A549 treated with GW870086 at 1 μM for 4 hours (cell line): ENCODE measurements around the gene CCDC57. TPM values are rescaled to one million over a fixed set of nuclear protein-coding genes. Genes with fewer than 3 reads are reported as not detected.

Experiments
- total RNA-seq: library from RNA; stranded (reverse); fragments of 200-300 nt; extraction: Qiagen RNA extraction; gene quantifications from 5 replicates; pipeline ENCODE4 v1.2.3, GENCODE V29; 2022; ENCODE audit warnings: low read depth

Gene CCDC57, protein sequence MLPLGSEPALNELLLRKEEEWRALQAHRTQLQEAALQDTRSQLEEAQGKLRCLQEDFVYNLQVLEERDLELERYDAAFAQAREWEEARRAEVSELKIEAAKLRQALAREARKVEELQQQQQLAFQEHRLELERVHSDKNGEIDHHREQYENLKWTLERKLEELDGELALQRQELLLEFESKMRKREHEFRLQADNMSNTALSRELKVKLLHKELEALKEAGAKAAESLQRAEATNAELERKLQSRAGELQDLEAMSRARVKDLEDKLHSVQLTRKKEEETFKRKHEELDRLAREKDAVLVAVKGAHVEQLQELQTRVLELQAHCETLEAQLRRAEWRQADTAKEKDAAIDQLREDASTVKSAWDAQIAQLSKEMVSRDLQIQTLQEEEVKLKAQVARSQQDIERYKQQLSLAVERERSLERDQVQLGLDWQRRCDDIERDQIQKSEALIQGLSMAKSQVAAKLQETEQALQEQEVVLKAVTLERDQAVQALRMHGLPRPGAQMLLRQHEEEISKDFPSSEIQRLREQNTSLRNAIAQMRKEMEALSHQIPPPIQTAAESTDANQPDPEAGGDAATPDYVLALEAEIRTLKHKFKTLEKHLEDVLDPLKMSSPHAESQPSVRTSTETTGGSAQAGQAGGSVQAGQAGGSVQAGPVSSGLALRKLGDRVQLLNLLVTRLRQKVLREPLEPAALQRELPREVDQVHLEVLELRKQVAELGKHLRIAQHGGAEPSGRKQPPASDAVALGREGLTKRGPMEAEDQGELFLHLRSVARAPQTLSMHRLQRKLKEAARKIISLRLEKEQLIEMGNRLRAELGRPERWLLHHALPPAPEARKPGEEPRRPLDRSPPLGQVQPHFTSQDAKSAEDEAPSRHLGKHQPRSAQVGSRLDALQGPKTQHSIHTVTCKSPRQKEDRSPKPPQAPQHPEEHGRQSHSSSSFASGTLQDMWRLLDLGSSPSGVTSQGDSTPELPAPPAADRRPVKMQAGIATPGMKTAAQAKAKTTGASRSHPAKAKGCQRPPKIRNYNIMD
- 21.3 to 30.1 TPM (median 28.8 TPM) in 5 replicates for total RNA-seq

DNA sequence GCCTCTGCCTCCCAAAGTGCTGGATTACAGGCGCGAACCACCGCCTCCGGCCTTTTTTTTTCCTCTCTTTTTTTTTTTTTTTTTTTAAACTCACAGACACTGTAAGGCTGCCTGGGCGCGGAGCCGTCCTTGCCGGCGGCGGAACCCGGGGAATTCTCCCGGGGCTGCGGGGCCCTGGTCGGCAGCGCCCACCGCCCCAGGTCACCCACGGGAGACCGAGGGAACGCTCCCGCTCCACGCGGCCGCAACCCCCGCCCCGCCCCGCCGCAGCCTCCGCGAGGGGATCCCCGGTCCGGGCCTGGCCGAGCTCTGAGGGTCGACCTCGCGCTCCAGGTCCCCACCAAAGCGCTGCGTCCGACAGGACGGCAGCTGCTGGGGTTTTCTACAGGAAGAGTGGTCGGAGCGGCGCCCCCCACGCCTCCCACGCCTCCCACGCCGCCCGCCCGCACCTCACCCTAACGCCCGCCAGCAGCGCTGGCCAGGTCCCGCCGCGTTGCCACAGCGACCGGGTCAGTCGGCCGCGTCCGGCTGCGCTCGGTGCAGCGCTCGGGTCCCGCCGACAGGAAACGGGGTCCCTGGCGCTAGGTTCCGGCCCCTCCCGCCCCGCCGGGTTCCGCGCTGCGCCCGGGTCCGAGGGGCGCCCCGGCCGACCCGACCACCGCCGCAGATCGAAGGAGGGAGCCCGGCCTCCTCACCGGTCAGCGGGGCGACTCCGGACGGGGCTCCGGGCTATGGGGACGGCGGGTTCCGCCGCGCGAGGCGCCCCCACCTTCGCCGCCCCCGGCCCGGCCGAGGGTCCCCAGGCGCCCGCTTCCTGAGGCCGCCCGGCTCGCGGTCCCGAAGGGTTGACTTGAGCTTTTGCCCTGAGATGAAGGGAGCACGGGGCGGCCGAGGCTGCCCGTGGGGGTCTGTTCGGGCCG lies at the start of gene CCDC57:
Gene CCDC57 (minus strand): TSS at position 512 of the 920 bp plus-strand sequence. CDS start 10,898 bp downstream, outside the sequence.

DNA sequence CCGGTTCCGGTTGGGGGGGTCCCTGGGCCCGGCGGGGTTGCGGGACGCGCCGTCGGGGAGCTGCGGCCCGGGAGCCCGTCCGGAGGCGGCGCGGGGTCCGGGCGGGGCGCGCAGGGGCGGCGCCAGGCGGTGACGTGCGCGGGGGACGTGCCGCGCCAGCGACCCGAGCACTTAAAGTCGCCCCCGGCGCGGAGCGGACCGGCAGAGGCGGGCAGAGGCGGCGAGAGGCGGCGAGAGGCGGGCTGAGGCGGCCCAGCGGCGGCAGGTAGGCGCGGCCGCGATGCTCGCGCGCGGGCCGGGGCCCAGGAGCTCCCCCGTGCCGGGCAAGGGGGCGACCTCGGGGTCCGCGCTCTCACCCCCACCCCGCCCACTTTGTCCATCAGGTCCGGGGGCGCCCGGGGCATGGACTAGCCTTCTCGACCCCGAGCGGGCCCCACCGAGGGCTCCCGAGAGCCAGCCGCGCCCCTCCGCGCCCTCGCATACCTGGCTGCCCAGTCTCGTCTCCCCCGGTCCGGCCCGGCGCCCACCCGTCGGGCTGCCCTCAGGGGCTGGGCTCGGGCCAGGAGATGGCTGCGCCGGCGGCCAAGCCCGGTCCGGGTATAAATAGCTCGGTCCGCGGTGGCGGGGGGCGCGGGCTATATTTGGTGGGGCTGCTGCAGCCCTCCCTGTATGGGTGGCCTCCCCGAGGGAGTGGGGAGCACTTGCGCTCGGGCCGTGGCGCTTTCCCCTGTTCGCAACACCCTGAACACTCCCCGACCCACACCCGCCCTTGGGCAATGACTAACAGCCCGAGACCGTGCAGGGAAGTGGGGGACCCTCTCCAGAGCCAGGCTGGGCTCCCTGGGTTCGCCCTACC lies 16.4 kb upstream of the CCDC57 start, which contains the start of gene SLC16A3:
Gene SLC16A3 (plus strand): TSS at position 201 of the 856 bp plus-strand sequence. CDS start 6,967 bp downstream, outside the sequence.

GRCh38 chr17:82098169-82098938 lies 114.3 kb downstream of the CCDC57 start, which contains the start of gene FASN:
FASN (minus strand) TSS chr17:82098236; CDS start chr17:82096445, 1,791 bp downstream.

DNA sequence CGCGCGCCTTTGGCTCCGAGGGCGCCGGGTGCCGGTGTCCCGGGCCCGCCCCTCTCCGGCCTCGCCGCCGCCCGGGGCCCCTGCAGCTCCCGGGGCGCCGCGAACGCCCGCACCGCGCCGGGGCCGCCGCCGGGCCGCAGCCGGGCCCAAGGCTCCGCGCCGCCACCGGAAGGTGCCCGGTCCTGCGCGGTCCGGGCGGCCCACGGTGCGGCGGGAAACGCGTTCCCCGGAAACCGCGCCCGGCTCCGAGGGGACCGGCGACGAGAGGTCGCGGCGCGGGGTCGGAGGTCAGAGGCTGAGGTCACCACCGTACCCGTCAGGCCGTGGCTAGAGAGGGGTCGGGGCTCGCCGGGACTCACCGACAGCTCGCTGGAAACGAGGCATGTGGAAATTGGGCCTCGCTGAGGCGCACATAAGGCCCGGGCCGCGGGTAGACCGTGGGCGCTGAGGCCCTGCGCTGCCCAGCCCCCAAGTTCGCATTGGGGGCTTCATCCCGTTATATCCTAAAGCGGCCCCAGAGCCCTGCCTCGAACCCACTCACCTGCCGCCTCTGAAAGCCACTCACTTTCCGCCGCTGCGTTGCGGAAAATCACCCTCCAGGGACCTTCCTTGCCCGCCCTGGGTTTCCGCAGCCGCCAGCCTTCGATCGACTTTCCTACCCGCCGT lies 146.9 kb downstream of the CCDC57 start, which contains the start of gene DUS1L:
Gene DUS1L (minus strand): TSS at position 167 of the 666 bp plus-strand sequence. CDS start 745 bp downstream, outside the sequence.

DNA sequence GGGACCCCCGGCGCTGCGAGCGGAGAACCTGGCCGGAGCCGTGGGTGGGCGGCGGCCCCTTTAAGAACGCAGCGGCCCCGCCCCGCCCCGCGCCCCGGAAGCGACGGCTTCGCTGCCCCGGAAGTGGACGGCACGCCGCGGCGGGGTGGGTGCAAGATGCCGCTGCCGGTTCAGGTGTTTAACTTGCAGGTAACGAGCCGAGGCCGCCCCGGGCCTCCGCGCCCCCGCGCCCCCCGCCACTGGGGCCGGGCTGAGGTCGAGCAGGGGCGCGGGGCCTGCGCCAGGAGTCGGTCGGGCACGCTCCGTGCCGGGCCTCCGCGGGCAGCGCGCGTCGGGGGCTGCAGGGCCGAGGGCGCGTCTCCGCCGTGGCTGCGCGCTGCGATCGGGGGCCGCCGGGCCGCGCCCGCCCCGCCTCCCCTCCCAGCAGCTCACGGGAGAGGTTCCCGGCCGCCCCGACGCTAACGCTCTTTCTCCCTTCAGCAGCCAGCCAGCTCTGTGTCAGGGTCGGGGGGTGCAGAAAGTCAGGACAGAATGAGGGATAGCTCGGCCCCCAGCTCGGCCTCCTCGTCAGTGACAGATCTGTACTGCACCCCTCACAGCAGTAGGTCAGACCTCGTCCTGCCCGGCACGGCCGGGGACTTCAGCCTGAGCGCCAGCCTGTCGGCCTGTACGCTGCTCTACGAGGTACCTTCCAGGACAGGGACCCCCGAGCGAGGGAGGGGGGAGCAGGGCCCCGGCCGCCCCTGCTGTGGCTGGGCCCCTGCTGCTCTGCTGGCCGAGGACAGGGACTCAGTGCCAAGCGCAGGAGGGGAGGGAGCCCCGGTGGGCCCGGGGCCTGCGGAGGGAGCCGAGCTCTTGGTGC lies 160.6 kb downstream of the CCDC57 start, which contains the start of the genes GPS1 and RFNG:
Gene GPS1 (plus strand): TSS at position 123 of the 862 bp plus-strand sequence. CDS start 34 bp downstream, at position 157.
Gene RFNG (minus strand): TSS at position 36 of the 862 bp plus-strand sequence. CDS start 45 bp downstream, outside the sequence.

Other genes with a start within 250 kb of the CCDC57 start
- 23.0 to 34.0 TPM (median 26.5 TPM) in 5 replicates for gene ASPSCR1, start 235.2 kb downstream of the CCDC57 start, total RNA-seq
- gene CENPX, start 190.0 kb downstream of the CCDC57 start, total RNA-seq, result 155 to 212 TPM (median 190 TPM) in 5 replicates
- 9.7 to 15.3 TPM (median 13.6 TPM) in 5 replicates for gene LRRC45, start 189.5 kb downstream of the CCDC57 start, total RNA-seq
- gene RAC3, start 181.2 kb downstream of the CCDC57 start, total RNA-seq, result 25.0 to 39.4 TPM (median 34.2 TPM) in 5 replicates
- 66.6 to 101 TPM (median 95.7 TPM) in 5 replicates for gene DCXR, start 175.1 kb downstream of the CCDC57 start, total RNA-seq
- 16.1 to 25.0 TPM (median 23.9 TPM) in 5 replicates for gene RFNG, start 161.0 kb downstream of the CCDC57 start, total RNA-seq
- 99.8 to 139 TPM (median 137 TPM) in 5 replicates for gene GPS1, start 160.9 kb downstream of the CCDC57 start, total RNA-seq
- 80.3 to 145 TPM (median 129 TPM) in 5 replicates for gene DUS1L, start 147.0 kb downstream of the CCDC57 start, total RNA-seq
- gene FASN, start 114.6 kb downstream of the CCDC57 start, total RNA-seq, result 102 to 132 TPM (median 126 TPM) in 5 replicates
- gene SLC16A3, start 16.2 kb upstream of the CCDC57 start, total RNA-seq, result 130 to 166 TPM (median 152 TPM) in 5 replicates
- gene CSNK1D, start 60.9 kb upstream of the CCDC57 start, total RNA-seq, result 200 to 236 TPM (median 232 TPM) in 5 replicates
- 0.16 to 0.42 TPM in 2 of 5 replicates, not detected in the others for gene CD7, start 104.8 kb upstream of the CCDC57 start, total RNA-seq
- gene SECTM1, start 120.9 kb upstream of the CCDC57 start, total RNA-seq, result 1.6 to 2.8 TPM (median 1.7 TPM) in 5 replicates
- 0.37 to 0.51 TPM (median 0.45 TPM) in 5 replicates for gene TEX19, start 146.4 kb upstream of the CCDC57 start, total RNA-seq
- not detected in 5 replicates for gene UTS2R, start 158.9 kb upstream of the CCDC57 start, total RNA-seq
- 11.8 to 13.7 TPM (median 12.8 TPM) in 5 replicates for gene HEXD, start 205.5 kb upstream of the CCDC57 start, total RNA-seq
- 18.1 to 26.4 TPM (median 24.5 TPM) in 5 replicates for gene OGFOD3, start 205.7 kb upstream of the CCDC57 start, total RNA-seq
- 48.7 to 58.6 TPM (median 55.5 TPM) in 5 replicates for gene CYBC1, start 237.9 kb upstream of the CCDC57 start, total RNA-seq
- 47.7 to 55.1 TPM (median 52.0 TPM) in 5 replicates for gene NARF, start 245.9 kb upstream of the CCDC57 start, total RNA-seq